Measurements from ENCODE around the gene POC1B.

The POC1B gene

GRCh38 chr12:89383235-89384049, 142.4 kb downstream of the POC1B start:
- no peak for DNase-seq

- DNase-seq: no peak
Observed at GRCh38 chr12:89382328-89382727, 143.5 kb downstream of the POC1B start.

- DNase-seq: no peak
Observed at GRCh38 chr12:89379839-89380467, 145.9 kb downstream of the POC1B start.

- DNase-seq: no peak
Observed at GRCh38 chr12:89379148-89379838, 146.6 kb downstream of the POC1B start.

GRCh38 chr12:89376844-89377243, 149.0 kb downstream of the POC1B start:
- no peak for DNase-seq

DNA sequence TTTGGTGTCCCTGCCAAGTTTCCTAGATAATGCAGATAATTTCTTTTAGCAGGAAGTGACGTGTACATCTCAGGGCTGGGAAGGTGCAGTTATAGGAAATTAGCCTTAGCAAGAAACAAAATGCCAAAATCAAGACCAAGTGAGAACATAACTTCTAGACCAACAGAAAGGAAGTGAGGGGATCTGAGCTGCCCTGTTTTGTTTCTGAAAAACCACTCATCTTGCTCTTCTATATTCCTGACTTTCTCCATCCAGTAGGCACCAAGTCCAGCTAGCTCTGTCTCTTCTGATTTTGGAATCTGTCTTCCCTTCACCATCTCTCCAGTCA, 149.7 kb downstream of the POC1B start:
- no peak for DNase-seq

DNA sequence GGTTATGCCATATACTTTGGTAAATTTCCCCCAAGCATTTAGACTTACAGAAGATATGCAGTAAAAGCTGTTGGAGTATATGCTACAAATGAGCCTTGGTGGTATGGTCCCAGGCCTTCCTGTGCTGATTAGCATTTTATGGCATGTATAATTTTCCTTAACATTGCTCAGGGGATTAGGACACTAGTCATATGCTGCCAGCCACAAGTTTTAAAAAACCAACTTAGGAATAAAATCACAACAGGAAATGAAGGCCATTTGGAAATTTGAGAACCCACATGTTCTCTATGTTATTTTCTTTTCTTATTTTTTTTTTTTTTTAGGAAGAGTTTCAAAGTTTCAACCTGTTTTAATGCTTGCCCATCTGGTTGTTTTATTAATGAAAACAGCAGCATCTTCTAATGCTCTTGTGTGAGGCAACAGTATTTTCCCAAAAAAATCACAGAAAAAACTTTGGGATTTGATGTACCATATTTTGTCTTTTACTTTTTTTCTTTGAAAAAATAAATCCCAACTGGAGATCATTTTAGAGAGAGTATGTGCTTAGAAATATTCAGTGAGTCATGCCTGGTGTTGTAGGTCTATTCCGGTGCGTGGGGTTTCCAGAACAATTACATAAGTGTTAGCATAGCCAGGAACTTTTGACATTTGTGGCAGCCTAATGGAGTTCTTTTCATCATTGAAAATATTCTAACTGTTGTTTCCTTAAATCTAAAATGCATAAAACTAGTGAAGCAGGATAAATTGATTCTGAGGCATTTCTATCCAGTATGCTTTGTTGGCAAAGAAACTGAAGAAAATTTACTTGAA, 151.9 kb downstream of the POC1B start:
- no peak for DNase-seq

DNA sequence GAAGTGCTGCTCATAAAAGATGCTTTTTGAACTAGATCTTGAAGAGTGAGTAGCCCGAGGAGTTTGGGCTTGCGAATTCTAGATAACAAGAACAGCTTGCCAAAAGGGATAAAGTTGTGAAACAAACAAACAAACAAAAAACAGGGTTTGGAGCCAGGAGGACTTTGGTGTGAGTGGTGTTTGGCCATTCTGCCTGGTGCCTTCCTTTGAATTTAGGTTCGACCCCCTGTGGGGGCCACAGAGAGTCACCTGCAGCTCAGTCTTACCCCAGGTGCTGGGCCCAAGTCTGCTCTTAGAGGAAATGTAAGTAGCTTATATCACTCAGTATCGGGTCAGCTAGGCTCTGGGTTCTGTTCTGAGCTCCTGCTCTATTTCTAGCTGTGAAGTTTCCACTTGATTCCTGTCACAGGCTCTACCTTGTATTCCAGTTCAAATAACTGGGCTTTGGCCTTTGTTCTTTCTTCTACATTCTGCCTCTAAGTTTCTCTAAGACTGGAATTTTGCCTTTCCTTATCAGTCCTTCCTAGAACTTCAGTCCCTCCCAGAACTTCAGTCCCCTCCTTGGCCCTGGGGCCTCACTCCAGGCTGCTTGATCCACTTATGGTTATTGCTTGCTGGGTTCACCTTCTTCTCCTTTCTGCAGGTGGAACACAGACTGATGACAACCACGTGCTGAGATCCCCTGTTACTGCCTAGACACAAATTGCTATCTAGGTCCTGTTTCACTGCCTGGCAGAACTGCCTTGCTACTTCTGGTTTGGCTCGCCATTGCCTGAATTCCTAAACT, 153.1 kb downstream of the POC1B start:
- DNase-seq: no peak

GRCh38 chr12:89370850-89371249, 155.0 kb downstream of the POC1B start:
- DNase-seq: no peak

DNA sequence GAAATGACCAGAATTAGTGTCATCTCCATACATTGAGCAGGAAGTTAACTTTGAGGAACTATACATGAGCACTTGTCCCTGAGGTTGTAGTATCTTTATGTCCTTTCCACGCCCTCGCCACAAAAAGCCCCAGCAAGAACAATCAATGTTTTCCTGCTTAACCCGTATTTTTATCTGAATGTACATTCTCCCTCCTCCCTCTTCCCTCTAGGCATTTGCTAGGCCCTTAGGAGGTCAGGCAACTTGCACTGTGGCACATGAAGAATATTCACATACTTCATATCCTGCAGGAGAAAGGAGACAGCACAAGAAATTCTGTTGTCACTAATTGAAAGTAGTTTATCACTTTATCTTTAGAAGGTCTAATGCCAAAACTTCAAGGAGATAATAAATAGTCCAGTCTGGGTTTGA, 155.4 kb downstream of the POC1B start:
- DNase-seq: no peak
